Progenitor cell of endocrine pancreas (in vitro differentiated cells): ENCODE results near the gene TRIM50. TPM values are rescaled to one million over a fixed set of nuclear protein-coding genes. Genes with fewer than 3 reads are reported as not detected.
"Not testable (repeated sequence)": the region's sequence is repeated elsewhere in the genome, so short reads cannot be mapped to it uniquely, and the experiment has no call there.

Experiments
- DNase-seq: peaks from one replicate; pipeline ENCODE4 v3.0.0; 2021; ENCODE audit warnings: low spot score; ENCODE audit not compliant: unreplicated experiment
- H3K27ac Mint-ChIP-seq: 2 replicates; pipeline ENCODE4 v1.8.0; 2021; ENCODE audit warnings: mild to moderate bottlenecking, moderate library complexity, mixed read lengths
- H3K27me3 Mint-ChIP-seq: 2 replicates; pipeline ENCODE4 v1.8.0; 2021; ENCODE audit warnings: mixed read lengths
- H3K36me3 Mint-ChIP-seq: 2 replicates; pipeline ENCODE4 v1.8.0; 2022; ENCODE audit warnings: mixed read lengths; ENCODE audit not compliant: insufficient read depth
- H3K4me1 Mint-ChIP-seq: 2 replicates; pipeline ENCODE4 v1.8.0; 2021; ENCODE audit warnings: low read depth, mixed read lengths
- H3K4me3 Mint-ChIP-seq: 2 replicates; pipeline ENCODE4 v1.8.0; 2021; ENCODE audit warnings: low read depth, mild to moderate bottlenecking, moderate library complexity, mixed read lengths
- H3K9me3 Mint-ChIP-seq: 2 replicates; pipeline ENCODE4 v1.8.0; 2021; ENCODE audit warnings: low read depth, mixed read lengths
- CTCF ChIP-seq: fragments of 200-600 bp; sonication (generic); IDR thresholded peaks from one replicate; pipeline ENCODE4 v1.5.0; 2021; ENCODE audit warnings: antibody characterized with exemption, mild to moderate bottlenecking; ENCODE audit not compliant: unreplicated experiment
- total RNA-seq: library from RNA; stranded (reverse); gene quantifications from 2 replicates; pipeline ENCODE4 v1.2.1, GENCODE V29; 2021

TRIM50 gene
- total RNA-seq, 1 donor from 2014 or later = 10.9 TPM

DNA sequence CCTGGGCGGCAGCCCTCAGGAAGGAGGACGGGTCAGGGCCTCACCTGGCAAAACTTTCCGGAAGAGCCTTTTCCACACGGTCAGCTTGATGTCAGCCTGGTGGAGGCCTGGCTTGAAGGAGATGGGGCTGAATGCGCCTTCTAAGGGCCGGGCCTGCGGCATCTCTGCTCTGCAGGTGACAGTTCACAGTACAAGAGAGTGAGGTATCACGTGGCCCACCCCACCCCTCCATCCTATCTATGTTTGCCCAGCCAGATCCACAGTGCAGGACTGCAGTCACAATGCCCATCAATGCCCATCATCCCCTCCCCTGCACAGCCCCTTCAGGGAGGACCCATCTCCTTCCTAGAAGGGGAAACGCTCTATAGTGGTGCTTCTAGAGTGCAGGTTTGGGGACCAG lies 11.4 kb downstream of the TRIM50 start:
- no peak for TF ChIP-seq CTCF
- no peak for DNase-seq
- no peaks in the 10 kb centered on the region for H3K9me3 Mint-ChIP-seq
- no peaks in the 10 kb centered on the region for H3K4me1 Mint-ChIP-seq
- no peaks in the 10 kb centered on the region for H3K36me3 Mint-ChIP-seq
- no peak overlapping the region for H3K4me3 Mint-ChIP-seq
- H3K27me3 Mint-ChIP-seq = peaks cover under 1% of the 10 kb centered on the region
- H3K27ac Mint-ChIP-seq = no peak overlapping the region

DNA sequence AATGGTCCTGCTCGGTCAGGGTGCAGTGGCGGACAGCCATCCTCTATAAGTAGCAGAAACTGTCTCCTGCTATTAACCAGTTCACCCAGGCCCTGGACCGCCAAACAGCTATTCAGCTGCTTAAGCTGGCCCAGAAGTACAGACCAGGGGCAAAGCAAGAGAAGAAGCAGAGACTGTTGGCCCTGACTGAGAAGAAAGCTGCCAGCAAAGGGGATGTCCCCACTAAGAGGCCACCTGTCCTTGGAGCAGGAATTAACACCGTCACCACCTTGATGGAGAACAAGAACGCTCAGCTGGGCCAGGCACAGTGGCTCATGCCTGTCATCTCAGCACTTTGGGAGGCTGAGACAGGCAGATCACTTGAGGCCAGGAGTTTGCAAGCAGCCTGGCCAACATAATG lies 13.6 kb downstream of the TRIM50 start:
- H3K36me3 Mint-ChIP-seq = no peaks in the 10 kb centered on the region
- no peaks in the 10 kb centered on the region for H3K9me3 Mint-ChIP-seq
- DNase-seq = no peak
- TF ChIP-seq CTCF = no peak
- H3K27ac Mint-ChIP-seq = no peak overlapping the region
- no peaks in the 10 kb centered on the region for H3K4me1 Mint-ChIP-seq
- H3K4me3 Mint-ChIP-seq = no peak overlapping the region
- H3K27me3 Mint-ChIP-seq = peaks cover 3% of the 10 kb centered on the region

DNA sequence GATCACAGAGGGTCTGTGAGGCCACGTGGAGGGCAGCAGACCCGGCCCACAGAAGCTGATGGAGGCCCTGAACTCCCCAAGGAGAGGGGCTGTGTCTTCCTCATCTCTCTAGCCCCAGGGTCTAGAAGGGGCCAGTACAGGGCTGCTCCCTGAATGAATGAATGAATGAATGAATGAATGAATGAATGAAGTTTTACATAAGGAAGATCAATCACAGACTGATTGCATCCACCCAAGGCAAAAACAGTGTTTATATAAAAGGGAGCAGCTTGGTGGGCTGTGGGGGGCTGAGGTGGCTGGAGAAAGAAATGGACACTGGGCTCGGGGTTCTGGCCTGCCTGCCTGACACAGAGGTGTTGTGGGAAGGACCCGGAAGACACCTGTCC lies 14.4 kb downstream of the TRIM50 start:
- TF ChIP-seq CTCF = no peak
- no peak for DNase-seq
- Mint-ChIP-seq H3K36me3 (peaks cover under 1% of the 10 kb centered on the region), H3K27me3 (peaks cover 3% of the 10 kb centered on the region), H3K4me3 (no peak overlapping the region), H3K4me1 (peaks cover under 1% of the 10 kb centered on the region), H3K9me3 (no peaks in the 10 kb centered on the region), H3K27ac (no peak overlapping the region)

DNA sequence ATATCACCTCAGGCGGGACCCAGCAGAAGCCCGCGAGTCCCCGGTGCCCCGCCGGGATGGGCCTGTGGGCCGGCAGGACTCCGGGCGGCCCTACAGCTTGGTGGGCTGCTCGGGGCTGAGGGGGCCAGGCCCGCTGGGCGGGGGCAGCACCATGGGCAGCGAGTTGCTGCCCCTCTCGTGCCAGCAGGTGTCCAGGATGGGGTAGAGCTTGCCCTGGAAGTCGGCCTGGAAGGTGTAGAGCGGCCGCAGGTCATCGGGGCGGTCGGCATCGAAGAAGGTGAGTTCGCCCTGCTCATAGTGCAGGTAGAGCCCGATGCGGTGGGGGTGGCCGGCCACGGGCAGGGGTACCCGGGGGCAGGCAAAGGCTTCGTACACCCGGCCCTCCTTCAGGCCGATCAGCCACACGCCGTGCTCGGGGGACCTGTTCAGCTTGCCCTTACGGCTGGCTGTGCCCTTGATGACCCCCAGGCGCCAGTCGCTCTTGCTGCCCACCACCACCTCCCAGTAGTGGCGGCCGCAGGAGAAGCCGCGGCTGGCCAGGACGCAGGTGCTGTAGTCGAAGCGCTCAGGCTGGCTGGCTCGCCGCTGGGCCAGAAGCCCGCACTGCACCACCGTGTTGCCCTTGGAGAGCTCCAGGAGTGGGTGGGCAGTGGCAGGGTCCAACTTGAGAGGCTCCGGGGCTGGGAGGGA lies 14.9 kb downstream of the TRIM50 start:
- TF ChIP-seq CTCF = no peak
- Mint-ChIP-seq H3K27ac (no peak overlapping the region), H3K9me3 (no peaks in the 10 kb centered on the region), H3K36me3 (peaks cover 1% of the 10 kb centered on the region), H3K4me3 (no peak overlapping the region), H3K4me1 (peaks cover 4% of the 10 kb centered on the region), H3K27me3 (peaks cover 3% of the 10 kb centered on the region)
- DNase-seq = no peak

DNA sequence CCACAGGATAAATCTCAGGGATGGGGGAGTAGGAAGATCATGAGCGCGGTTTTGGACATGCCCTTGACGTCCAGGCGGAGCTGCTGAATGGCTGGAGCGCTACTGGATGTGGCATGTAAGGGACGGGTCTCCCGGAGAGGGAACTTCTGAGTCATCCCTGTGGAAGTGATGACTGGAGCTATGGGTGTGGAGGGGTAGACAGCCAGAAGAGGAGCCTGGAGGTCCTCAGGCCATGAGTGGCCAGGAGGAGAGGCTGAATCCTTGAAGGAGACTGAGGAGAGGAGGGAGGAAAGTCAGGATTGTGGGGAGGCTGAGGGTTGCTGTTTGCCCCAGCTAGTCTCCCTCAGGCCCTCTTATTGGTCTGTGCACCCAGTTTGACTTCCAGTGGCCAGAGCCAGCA lies 16.5 kb downstream of the TRIM50 start:
- not testable (repeated sequence) for H3K27me3 Mint-ChIP-seq, H3K9me3 Mint-ChIP-seq, H3K36me3 Mint-ChIP-seq, DNase-seq, H3K4me3 Mint-ChIP-seq
- Mint-ChIP-seq H3K27ac (peak overlapping the region; percentile 69), H3K4me1 (peaks cover 13% of the 10 kb centered on the region)

GRCh38 chr7:73308665-73309214 lies 19.1 kb downstream of the TRIM50 start, which contains the start of gene NSUN5:
Gene NSUN5, minus strand, starts transcription at chr7:73308826. Its CDS starts 36 bp downstream, at chr7:73308790.
- Mint-ChIP-seq H3K4me3 (peak within 1 kb of the TSS; percentile 94), H3K36me3 (peaks cover 9% of the 10 kb centered on the region), H3K4me1 (peaks cover 13% of the 10 kb centered on the region), H3K27me3 (peaks cover 3% of the 10 kb centered on the region), H3K9me3 (no peaks in the 10 kb centered on the region), H3K27ac (peak within 1 kb of the TSS; percentile 94)
- DNase-seq = peak; percentile 80
- TF ChIP-seq CTCF = no peak
